HG03521 (cell line): ENCODE results near the gene FGFR2.

ENCODE experiments used
- ATAC-seq: cut with Tn5 transposase; IDR thresholded peaks from one replicate; pipeline ENCODE4 v1.9.1; 2021; ENCODE audit warnings: mild to moderate bottlenecking, moderate library complexity; ENCODE audit not compliant: unreplicated experiment

Gene FGFR2

GRCh38 chr10:121611393-121612159 lies 13.3 kb upstream of the FGFR2 start:
- no peak for ATAC-seq

DNA sequence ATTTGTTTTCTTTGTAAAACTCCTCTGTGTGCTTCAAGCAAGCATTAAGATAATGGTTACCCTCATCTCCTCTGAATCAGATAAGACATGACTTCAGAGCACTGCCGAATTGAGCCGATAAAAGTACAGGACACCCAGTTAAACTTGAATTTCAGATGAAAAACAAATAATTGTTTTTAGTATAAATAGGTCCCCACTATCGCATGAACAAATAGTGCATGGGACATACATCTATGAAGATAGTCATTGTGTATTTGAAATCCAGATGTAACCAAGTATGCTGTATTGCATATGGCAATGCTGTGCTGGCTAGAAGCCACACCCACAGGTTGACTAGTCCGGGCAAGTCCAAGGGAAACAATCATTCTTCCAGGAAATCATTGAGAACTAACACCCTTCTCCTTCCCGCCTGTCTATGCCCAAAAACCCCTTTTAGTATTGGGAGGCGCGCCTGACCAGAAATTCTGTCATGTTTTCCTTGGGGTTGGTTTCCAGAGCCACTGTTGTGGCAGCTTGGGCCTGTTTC lies 12.6 kb upstream of the FGFR2 start:
- no peak for ATAC-seq

DNA sequence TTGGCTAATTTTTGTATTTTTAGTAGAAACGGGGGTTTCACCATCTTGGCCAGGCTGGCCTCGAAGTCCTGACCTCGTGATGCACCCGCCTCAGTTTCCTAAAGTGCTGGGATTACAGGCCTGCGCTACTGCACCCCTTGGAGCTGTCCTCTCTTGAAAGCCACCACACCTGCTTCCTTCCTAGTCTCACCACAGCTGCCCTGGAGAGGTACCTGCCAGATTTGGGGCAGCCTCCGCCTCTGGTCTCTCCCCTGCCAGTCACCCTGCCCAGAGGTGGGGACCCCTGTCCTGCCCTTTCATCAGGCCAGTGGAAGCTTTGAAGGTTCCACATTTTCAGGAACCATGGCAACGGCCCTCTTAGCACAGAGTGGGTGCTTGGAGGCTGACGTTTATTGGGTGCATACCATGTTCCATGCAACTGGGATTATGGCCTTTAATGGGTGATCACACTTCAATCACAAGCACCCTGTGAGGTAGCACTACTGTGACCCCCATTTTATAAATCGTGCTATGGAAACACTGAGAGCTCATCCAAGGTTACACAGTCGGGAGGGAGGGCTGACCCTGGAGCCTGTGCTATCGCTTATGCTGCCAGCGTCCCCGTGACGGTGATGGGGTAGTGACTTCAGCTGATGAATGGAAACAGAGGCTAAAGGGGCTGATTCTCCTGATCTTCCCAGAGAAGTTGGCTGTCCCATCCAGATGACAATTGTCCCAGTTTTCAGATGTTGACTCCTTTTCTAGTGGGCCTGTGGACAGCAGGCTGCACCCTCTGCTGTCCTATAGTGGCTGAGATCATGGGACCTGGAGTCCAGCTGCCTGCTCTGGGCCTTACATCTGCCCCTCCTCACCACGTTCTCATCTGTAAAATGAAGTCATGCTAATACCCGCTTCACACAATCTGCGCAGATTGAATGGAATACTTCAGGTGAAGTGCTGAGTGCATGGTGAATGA lies 11.5 kb upstream of the FGFR2 start:
- no peak for ATAC-seq

- ATAC-seq, result peak; percentile 75
These were observed 10.4 kb upstream of the FGFR2 start for GRCh38 chr10:121608469-121609190.

GRCh38 chr10:121607310-121608055 lies 9.2 kb upstream of the FGFR2 start:
- ATAC-seq, result no peak

DNA sequence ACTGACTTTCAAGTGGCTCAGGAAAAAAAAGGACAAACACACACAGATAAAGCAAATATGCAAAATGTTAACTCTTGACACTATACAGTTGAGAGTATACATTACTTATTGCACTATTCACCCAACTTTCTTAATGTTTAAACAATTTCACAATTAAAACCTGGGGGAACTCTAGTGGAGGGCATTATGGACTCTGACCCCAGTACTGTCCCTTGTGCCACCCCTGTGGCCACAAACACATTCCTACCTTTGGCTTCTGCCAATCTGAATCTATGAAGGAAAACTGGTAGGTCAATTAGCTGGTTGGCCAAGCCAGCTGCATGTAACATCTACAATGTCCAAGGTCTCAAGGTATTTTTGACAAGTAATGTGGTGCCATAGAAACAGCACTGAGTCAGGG lies 7.5 kb upstream of the FGFR2 start:
- no peak for ATAC-seq

DNA sequence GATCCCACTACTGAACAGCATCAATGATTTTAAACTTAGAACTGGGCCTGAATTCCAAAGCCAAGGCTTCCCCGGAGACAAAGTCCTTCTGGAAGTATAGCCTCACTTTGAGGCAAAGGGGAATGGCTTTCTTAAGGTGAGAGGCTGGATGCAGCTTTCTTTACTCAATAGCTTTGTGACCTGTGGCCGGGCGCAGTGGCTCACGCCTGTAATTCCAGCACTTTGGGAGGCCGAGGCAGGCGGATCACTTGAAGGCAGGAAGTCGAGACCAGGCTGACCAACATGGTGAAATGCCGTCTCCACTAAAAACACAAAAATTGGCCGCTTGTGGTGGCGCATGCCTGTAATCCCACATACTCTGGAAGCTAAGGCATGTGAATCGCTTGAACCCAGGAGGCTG lies 3.2 kb upstream of the FGFR2 start:
- ATAC-seq, result no peak

DNA sequence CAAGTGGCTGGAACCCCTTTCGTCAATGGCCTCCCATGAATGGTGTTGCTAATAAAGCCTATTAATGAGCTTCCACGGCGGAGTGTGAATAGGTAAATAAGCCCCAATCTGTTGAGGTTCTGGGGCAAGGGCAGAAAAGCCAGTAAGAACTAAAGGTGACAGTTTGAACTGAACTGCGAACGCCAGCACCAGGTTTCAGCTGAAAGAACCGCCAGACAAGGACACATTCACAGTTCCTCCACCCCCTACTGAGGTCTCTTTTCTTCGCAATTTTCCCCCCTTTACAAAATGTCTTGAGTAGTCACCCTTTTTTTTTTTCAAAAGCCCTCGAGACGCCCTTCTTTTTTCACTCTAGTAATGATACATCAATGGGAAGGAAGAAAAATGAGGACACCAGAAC lies 2.4 kb upstream of the FGFR2 start:
- no peak for ATAC-seq

- ATAC-seq, result no peak
These were observed 1.7 kb upstream of the FGFR2 start for GRCh38 chr10:121599947-121600346.

- ATAC-seq, result peak; percentile 6
These were observed 561 bp downstream of the FGFR2 start for GRCh38 chr10:121597504-121598262.

- ATAC-seq, result no peak
These were observed 1.3 kb downstream of the FGFR2 start for GRCh38 chr10:121596689-121597503.

DNA sequence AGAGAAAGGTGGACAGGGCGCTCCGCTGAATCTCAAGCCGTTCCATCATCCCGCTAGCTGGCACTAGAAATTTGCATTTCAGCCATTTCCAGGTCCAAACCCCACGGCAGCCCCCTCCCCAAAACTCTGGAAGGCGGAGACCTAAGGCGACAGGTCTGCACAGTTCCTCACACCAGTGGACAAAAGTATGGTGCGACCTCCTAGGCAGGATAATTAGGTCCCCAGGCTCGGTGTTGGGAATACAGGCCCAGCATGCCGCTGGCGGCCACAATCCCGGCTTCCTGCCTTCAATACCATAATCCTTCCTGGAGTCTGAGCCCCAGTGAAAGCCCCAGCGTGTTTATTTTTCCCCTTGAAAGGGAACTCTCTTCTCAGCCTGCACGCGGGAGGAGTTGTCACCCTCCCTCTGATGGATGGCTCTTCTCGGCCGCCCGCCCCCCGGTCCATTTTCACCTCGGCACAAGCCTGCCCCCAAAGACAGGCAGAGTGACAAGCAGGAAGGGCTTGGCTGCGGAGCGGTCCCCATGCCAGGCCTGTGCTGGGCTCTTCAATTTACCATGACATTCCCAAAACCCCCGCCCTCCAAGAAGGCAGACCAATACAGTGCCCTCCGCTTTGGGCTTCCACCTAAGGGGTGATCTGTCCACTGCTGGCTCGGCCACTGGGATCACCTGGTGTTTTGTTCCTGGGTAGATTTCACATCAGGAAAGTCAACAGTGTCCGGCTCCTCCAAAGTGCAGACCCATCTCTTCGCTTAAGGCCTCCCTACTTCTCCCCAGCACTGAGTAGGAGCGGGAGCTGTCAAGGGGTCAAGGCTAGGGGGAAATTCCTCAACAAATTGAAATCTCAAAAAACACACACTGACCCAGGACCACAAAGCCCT lies 2.2 kb downstream of the FGFR2 start:
- no peak for ATAC-seq

DNA sequence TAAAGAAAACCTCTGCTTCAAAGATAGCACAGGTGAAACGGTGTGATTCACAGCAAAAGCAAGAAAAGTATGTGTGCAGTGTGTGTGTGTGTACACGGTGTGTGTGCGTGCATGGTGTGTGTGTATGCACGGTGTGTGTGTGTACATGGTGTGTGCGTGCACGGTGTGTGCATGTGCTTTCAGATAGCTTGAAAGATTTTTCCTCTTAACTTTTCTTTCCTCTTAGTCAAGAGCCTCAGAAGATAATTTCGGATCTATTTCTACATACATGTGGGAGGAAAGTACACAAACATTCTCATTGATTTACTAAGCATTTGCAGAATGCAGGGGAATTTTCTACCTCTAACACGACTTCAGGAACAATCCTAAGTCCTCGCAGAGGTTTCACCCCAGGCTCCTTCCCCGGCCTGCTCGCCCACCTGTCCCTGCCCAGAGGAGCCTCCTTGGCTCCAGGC lies 2.9 kb downstream of the FGFR2 start:
- ATAC-seq, result no peak

GRCh38 chr10:121594623-121595350 lies 3.5 kb downstream of the FGFR2 start:
- no peak for ATAC-seq

DNA sequence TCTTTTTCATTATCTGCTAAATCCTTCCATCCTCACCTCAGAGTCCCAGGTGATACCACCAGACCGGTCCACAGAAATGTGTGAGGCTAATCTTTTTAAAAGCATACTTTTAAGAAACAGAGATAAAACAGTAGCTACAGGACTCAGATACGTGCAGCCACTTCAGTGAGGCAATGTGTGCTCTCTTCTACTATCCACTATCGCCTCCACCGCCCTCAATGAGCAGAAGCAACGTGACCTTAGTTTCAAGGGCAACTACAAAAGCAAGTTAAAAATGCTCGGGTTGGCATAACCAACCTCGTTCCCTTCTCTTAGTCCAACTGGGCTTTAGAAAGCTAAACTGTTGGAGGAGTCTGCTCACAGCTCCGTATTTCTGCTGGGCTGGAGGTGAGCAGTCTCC lies 4.2 kb downstream of the FGFR2 start:
- no peak for ATAC-seq

DNA sequence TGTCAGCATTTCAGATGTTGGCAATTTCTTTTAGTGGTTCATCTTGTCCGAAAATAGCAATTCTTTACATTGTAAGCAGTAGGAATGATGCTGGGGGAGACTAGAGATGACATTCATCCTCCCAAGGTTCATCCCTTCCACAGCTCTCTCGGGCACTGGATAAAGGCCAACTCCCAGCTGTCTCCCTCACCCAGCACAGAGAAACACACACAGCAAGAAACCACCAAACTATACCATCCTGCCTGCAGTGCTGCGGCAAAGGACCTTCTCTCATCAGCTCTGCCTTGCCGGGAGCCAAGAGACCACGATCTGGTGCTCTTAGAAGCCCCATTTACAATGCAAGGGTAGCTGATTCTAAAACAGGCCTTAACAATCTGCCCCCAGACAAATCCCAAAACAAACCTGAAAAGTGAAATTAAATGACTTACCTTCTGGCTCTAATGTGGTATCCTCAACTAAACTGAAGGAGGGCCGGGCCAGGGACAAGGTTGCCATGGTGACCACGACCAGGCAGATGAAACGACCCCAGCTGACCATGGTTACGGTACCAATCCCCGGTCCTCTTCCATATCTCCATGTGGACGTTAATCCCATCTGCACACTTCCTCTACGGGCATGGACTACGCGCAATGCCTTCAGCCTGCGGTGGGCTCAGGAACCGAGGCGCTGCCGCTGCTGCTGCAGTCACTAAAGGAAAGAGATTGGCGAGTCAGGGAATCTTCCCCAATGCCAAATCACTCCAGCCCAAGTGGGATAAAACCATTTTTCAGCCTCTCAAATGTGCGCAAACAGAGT lies 4.8 kb downstream of the FGFR2 start:
- ATAC-seq, result no peak
